ENCODE measurements around the gene CABLES2.

- TF ChIP-seq CTCF (IDR thresholded peaks at IDR 0.05; ENCODE audit: low read length) (no peak), EZH2 (IDR thresholded peaks at IDR 0.05; ENCODE audit: borderline replicate concordance, low read length) (no peak)
Observed at GRCh38 chr20:62381202-62381797, 25.8 kb downstream of the CABLES2 start.

All from OCI-LY1 (cell line).